Kasumi-1 (cell line): Measurements from ENCODE around the gene CALML6.
"Not testable (repeated sequence)": the region's sequence is repeated elsewhere in the genome, so short reads cannot be mapped to it uniquely, and the experiment has no call there.

Source experiments
- DNase-seq, 2 experiments: peaks; one replicate each; lab custom pipeline; 2025; lab: John Stamatoyannopoulos, UW

The CALML6 gene

DNA sequence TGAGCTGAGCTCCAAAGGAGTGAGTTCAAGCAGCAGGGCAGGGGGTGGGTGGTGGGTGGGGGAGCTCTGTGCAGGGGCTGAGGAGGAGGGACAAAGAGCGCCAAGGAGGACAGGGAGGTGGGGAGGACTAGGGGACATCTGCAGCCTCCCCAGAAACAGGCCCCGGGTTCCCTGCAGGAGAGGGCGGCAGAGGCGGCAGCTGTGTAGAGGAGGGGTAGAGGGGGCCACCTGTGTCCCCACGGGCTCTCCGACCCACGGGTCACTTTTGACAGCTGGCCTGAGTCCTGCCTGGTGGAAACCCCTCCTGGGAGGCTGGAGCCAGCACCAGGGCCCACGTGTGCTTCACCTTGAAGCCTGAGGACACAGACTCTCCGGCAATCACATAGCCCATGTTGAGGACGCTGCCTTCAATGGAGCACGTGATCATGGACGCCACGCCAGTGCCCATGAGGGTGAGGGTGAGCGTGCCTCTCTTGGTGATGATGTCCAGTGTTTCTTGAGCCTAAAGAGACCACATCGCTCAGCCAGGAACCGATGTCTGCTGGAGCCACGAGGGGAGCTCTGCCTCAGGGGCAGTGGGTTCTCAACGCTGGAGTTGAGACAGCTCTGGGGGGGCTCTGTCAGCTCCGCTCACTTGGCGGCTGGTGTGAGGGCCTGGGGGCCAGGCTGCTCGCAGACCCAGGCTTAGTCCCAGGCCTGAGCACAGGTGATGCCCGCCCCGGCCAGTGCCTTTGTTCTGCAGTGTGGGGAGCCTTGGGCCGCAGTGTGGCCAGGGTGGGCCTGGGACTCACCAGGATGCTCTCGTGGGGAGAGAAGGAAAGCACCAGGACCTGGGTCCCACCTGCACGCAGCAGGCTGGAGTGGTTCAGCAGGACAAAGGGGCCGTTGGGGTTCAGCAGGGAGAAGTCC, 10.6 kb downstream of the CALML6 start:
- DNase-seq: no peak

DNA sequence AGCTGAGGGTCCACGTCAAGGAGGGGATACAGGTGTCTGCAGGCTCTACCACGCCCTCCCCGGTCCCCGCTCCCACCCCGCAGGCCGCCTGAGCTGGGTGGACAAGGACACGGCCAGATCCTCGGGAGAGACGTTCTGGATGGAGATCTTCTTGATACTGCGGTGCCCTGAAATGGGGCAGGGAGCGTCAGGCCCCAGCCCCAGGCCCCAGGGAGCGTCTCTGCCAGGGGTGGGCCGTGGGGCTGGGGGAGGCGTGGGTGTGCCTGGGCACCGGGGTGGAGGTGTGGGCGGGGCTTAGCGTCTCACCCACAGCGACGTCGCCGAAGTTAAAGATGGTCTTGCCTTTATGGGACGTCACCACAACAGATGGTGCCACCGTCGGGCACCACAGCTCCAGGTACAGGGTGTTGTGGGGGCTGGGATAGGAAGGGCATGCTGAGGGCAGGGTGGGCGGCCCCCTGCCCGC, 11.3 kb downstream of the CALML6 start:
- DNase-seq: no peak

GRCh38 chr1:1926886-1927660, 12.0 kb downstream of the CALML6 start:
- DNase-seq: no peak

DNA sequence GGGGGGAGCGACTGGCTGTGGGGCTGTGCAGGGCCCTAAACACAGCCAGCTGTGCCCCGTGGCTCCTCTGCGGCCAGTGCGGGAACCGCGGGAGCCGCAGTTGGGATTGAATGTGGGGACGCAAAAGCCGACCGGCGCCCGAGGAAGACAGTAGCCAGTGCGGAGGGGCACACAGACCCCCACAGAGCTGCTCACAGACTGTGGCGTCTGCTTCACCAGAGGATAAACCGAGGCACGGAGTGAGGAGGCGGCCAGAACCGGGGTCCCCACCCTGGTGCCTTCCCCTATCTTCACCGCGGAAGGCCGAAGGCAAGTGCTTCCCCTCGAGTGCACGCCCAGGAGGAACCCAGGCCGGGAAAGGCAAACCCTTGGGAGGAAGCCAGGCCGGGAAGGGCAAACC, 12.7 kb downstream of the CALML6 start:
- no peak for DNase-seq

GRCh38 chr1:1928231-1929101, 13.4 kb downstream of the CALML6 start:
- DNase-seq: no peak

DNA sequence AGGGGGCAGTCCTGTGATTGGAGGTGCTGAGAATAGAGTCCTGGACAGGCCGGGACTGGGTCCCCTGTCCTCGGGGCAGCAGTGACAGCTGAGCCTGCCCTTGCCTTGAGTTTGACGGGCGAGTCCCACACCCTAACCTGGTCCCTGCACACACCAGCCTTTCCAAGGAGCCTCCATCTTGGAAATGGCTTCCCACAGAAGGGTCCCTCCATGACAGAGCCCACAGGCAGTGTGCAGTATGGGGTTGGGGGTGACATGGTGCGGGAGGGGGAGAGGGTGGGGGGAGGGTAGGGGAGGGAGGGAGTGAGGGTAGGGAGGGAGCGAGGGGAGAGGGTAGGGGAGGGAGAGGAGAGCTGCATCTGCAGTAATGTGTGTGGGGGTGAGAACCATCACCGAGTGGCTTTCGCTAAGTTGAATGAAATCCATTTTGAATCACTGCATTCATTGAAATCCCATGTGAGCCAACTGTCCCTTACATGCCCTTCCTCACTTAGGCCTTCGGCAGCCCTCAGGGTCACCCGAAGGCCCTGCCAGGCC, 14.1 kb downstream of the CALML6 start:
- DNase-seq: no peak

GRCh38 chr1:1929639-1930545, 14.8 kb downstream of the CALML6 start:
- DNase-seq: no peak

DNA sequence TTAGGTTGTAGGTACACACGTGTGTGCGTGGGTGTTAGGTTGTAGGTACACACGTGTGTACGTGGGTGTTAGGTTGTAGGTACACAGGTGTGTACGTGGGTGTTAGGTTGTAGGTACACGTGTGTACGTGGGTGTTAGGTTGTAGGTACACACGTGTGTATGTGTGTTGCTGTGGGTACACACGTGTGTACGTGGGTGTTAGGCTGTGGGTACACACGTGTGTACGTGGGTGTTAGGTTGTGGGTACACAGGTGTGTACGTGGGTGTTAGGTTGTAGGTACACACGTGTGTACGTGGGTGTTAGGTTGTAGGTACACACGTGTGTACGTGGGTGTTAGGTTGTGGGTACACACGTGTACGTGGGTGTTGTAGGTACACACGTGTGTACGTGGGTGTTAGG, 19.8 kb downstream of the CALML6 start:
- not testable (repeated sequence) for DNase-seq

- no peak for DNase-seq
Observed at GRCh38 chr1:1937061-1937460, 22.0 kb downstream of the CALML6 start.

- DNase-seq: no peak
Observed at GRCh38 chr1:1937549-1938275, 22.7 kb downstream of the CALML6 start.

DNA sequence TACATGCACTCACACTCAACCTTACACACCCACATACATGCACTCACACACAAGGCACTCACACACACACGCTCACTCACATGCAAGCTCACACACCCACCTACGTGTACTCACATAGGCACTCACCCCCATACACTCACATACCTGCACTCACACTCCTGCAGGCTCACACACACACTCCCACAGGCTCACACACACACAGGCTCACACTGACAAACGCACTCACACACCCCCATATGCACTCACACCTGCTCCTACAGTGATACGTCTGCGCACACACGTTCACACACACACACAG, 23.2 kb downstream of the CALML6 start:
- no peak for DNase-seq

- no peak for DNase-seq
Observed at GRCh38 chr1:1938613-1939295, 23.7 kb downstream of the CALML6 start.

GRCh38 chr1:1939296-1940122, 24.4 kb downstream of the CALML6 start:
- no peak for DNase-seq

DNA sequence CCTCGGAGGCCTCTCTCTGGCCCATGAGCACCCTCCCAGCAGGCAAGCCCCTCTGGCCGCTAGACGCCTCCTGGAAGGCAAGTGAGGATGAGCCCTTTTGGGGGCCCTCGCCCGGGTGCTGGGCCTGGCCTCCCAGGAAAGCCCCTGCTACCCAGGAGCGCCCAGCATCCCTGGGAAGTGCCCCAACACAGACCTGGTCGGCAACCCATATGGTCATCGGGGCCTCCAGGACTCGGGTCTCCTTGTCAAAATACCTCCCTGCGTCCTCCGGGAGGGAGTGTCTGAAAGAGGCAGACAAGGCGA, 25.0 kb downstream of the CALML6 start:
- DNase-seq: no peak

GRCh38 chr1:1941211-1941841, 26.3 kb downstream of the CALML6 start:
- no peak for DNase-seq

- DNase-seq: no peak
Observed at GRCh38 chr1:1941868-1942752, 27.1 kb downstream of the CALML6 start.
